Vagina (tissue), 2 donors: ENCODE results near the gene TRAPPC4.

Experiments
- CTCF ChIP-seq, 3 experiments: fragments of 450-650 bp in 2 of 3; fragments of 200-600 bp in 1 of 3; sonication (generic) in 1 of 3; IDR thresholded peaks; one replicate each; pipeline ENCODE4 v1.5.1; 2017 to 2019; ENCODE audit warnings: antibody characterized with exemption in 3 of 3, mild to moderate bottlenecking in 2 of 3, moderate library complexity in 2 of 3
- POLR2A ChIP-seq, 2 donors: fragments of 450-650 bp; IDR thresholded peaks; one replicate each; pipeline ENCODE4 v1.6.1; 2017; ENCODE audit warnings: antibody characterized with exemption in 2 of 2, mild to moderate bottlenecking in 2 of 2, moderate library complexity in 2 of 2

- TF ChIP-seq POLR2A (IDR thresholded peaks at IDR 0.05) (no peak), CTCF (IDR thresholded peaks at IDR 0.05) (no peak)
Observed at GRCh38 chr11:119021631-119022030, 3.1 kb downstream of the TRAPPC4 start.
